IPS-NIHi11 (cell line): ENCODE results near the gene OR5AU1.
"Not testable (repeated sequence)": the region's sequence is repeated elsewhere in the genome, so short reads cannot be mapped to it uniquely, and the experiment has no call there.

Experiments
- DNase-seq: peaks from one replicate; pipeline ENCODE4 v3.0.0; 2012; ENCODE audit warnings: mixed read lengths, low spot score

Gene OR5AU1

GRCh38 chr14:21171128-21171527 lies 15.3 kb upstream of the OR5AU1 start:
- no peak for DNase-seq

GRCh38 chr14:21169573-21169972 lies 13.7 kb upstream of the OR5AU1 start:
- DNase-seq = no peak

GRCh38 chr14:21168055-21168454 lies 12.2 kb upstream of the OR5AU1 start:
- no peak for DNase-seq

GRCh38 chr14:21165670-21166069 lies 9.8 kb upstream of the OR5AU1 start:
- DNase-seq = not testable (repeated sequence)

GRCh38 chr14:21165002-21165605 lies 9.2 kb upstream of the OR5AU1 start:
- DNase-seq = not testable (repeated sequence)

GRCh38 chr14:21163871-21164291 lies 8.0 kb upstream of the OR5AU1 start:
- DNase-seq = no peak

GRCh38 chr14:21162081-21162480 lies 6.2 kb upstream of the OR5AU1 start:
- no peak for DNase-seq

GRCh38 chr14:21160061-21160610 lies 4.3 kb upstream of the OR5AU1 start:
- DNase-seq = no peak

- DNase-seq = not testable (repeated sequence)
Observed at GRCh38 chr14:21158175-21158574, 2.3 kb upstream of the OR5AU1 start.

- DNase-seq = no peak
Observed at GRCh38 chr14:21149641-21150367, 6.1 kb downstream of the OR5AU1 start.

GRCh38 chr14:21145437-21145836 lies 10.4 kb downstream of the OR5AU1 start:
- no peak for DNase-seq

- no peak for DNase-seq
Observed at GRCh38 chr14:21142357-21142756, 13.5 kb downstream of the OR5AU1 start.

GRCh38 chr14:21136024-21136423 lies 19.8 kb downstream of the OR5AU1 start:
- peak; percentile 49 for DNase-seq

GRCh38 chr14:21133901-21134300 lies 22.0 kb downstream of the OR5AU1 start:
- DNase-seq = peak; percentile 10

GRCh38 chr14:21123429-21123828 lies 32.4 kb downstream of the OR5AU1 start:
- DNase-seq = no peak

- no peak for DNase-seq
Observed at GRCh38 chr14:21121122-21121521, 34.7 kb downstream of the OR5AU1 start.

GRCh38 chr14:21120686-21121085 lies 35.2 kb downstream of the OR5AU1 start:
- no peak for DNase-seq

- DNase-seq = no peak
Observed at GRCh38 chr14:21118933-21119332, 36.9 kb downstream of the OR5AU1 start.

- no peak for DNase-seq
Observed at GRCh38 chr14:21113369-21113768, 42.5 kb downstream of the OR5AU1 start.

- DNase-seq = no peak
Observed at GRCh38 chr14:21112255-21112654, 43.6 kb downstream of the OR5AU1 start.

GRCh38 chr14:21109377-21110138 lies 46.3 kb downstream of the OR5AU1 start:
- DNase-seq = no peak

- DNase-seq = no peak
Observed at GRCh38 chr14:21108791-21109190, 47.1 kb downstream of the OR5AU1 start.
